Activated CD8-positive, alpha-beta memory T cell treated with anti-CD3 and anti-CD28 coated beads, Interleukin-2, amount 10 ng/mL, durations not matched to agents 7 days and 5 days (primary cell): ENCODE results near the gene ARSG. TPM values are rescaled to one million over a fixed set of nuclear protein-coding genes. Genes with fewer than 3 reads are reported as not detected.
A peak's percentile ranks its signal among the peaks of the same experiment; 100 is the strongest.

Experiments
- ATAC-seq: fragments of 150-1000 bp; cut with Tn5 transposase; one replicate; pipeline ENCODE4 v1.10.0; 2021; ENCODE audit warnings: moderate library complexity
- CTCF ChIA-PET: fragments of 350-600 bp; sonication (Branson Sonifier 250); formaldehyde crosslinking; loops from one replicate; lab custom pipeline; 2021; ENCODE audit warnings: antibody characterized with exemption; lab: Charles Lee
- DNase-seq: peaks from one replicate; pipeline ENCODE4 v3.0.0-alpha.2; 2020
- H3K27ac Mint-ChIP-seq: one replicate; pipeline ENCODE4 v1.8.0; 2021; ENCODE audit warnings: mild to moderate bottlenecking, mixed read lengths
- H3K27me3 Mint-ChIP-seq: one replicate; pipeline ENCODE4 v1.8.0; 2021; ENCODE audit warnings: mixed read lengths
- H3K36me3 Mint-ChIP-seq: one replicate; pipeline ENCODE4 v1.8.0; 2021; ENCODE audit warnings: mild to moderate bottlenecking, mixed read lengths
- H3K4me1 Mint-ChIP-seq: one replicate; pipeline ENCODE4 v1.8.0; 2021; ENCODE audit warnings: mixed read lengths
- H3K4me3 Mint-ChIP-seq: one replicate; pipeline ENCODE4 v1.8.0; 2021; ENCODE audit warnings: mild to moderate bottlenecking, moderate library complexity, mixed read lengths
- H3K9me3 Mint-ChIP-seq: one replicate; pipeline ENCODE4 v1.8.0; 2022; ENCODE audit warnings: low read depth, mixed read lengths
- microRNA-seq: library from miRNA; unstranded; fragments of <30 nt; microRNA quantifications from one replicate; pipeline ENCODE4 v1.2.0, GENCODE V29; 2022
- total RNA-seq, 2 experiments: library from RNA; stranded (reverse); gene quantifications; one replicate each; pipeline ENCODE4 v1.2.3, GENCODE V29; 2021

ARSG gene
- total RNA-seq, 2 experiments from 2014 or later: 12.5 to 24.6 TPM

DNA sequence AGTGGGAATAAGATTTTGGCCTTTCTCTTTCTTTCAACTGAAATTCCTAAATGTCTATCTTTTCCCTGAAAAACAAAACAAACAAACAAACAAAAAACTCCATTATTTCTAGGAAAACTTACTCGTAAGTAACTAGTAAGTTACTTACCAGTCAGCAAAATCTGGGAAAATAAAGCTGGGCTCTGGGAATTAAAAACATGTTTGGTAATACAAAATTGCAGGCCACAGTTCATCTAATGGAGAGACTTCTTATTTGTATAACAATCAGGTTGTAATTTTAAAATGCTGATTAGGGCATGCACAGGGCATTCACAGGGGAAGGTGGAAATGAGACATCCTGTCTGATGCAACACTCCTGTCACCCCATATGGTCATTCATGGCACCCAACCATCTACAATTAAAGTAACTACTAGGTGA lies 169.8 kb downstream of the ARSG start:
- DNase-seq: peak; percentile 67
- peak overlapping the region; percentile 68 for H3K4me3 Mint-ChIP-seq
- peaks cover 71% of the 10 kb centered on the region for H3K4me1 Mint-ChIP-seq
- H3K27me3 Mint-ChIP-seq: no peaks in the 10 kb centered on the region
- ATAC-seq: no peak
- no peaks in the 10 kb centered on the region for H3K9me3 Mint-ChIP-seq
- H3K27ac Mint-ChIP-seq: peak overlapping the region; percentile 94
- H3K36me3 Mint-ChIP-seq: peaks cover 2% of the 10 kb centered on the region
- CTCF ChIA-PET: interaction anchor here (0.9 to 17.7 kb wide), 13 partner anchors 10 to 279 kb away, joined by 3 to 260 read pairs (median 5); partner anchors contain the start of genes ARSG and SLC16A6

DNA sequence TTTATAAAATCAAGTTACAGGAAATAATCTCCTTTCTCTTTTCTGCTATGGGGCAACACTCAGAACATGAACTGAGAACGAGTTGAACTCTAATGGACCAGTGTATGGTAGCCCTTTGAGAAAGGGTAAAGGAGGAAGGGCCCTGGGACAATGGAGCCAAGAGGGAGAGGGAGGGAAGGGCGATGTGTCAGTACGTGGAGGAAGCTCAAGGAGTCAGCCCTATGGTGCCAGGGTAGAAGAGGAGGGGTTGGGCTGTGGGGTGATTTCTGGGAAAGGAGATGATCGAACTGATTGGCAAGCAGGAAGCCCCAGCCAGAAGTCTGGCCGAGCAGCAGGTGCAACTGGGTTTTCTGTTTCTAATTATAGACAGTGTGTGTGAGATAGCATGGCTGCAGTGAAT lies 170.3 kb downstream of the ARSG start:
- peaks cover 67% of the 10 kb centered on the region for H3K4me1 Mint-ChIP-seq
- DNase-seq: peak; percentile 81
- no peaks in the 10 kb centered on the region for H3K36me3 Mint-ChIP-seq
- H3K27ac Mint-ChIP-seq: peak overlapping the region; percentile 94
- peak overlapping the region; percentile 68 for H3K4me3 Mint-ChIP-seq
- peak; percentile 1 for ATAC-seq
- CTCF ChIA-PET: interaction anchor here (1.1 to 17.7 kb wide), 11 partner anchors 12 to 261 kb away, joined by 3 to 260 read pairs (median 4); partner anchors contain the start of genes ARSG and SLC16A6
- no peaks in the 10 kb centered on the region for H3K27me3 Mint-ChIP-seq
- H3K9me3 Mint-ChIP-seq: no peaks in the 10 kb centered on the region

DNA sequence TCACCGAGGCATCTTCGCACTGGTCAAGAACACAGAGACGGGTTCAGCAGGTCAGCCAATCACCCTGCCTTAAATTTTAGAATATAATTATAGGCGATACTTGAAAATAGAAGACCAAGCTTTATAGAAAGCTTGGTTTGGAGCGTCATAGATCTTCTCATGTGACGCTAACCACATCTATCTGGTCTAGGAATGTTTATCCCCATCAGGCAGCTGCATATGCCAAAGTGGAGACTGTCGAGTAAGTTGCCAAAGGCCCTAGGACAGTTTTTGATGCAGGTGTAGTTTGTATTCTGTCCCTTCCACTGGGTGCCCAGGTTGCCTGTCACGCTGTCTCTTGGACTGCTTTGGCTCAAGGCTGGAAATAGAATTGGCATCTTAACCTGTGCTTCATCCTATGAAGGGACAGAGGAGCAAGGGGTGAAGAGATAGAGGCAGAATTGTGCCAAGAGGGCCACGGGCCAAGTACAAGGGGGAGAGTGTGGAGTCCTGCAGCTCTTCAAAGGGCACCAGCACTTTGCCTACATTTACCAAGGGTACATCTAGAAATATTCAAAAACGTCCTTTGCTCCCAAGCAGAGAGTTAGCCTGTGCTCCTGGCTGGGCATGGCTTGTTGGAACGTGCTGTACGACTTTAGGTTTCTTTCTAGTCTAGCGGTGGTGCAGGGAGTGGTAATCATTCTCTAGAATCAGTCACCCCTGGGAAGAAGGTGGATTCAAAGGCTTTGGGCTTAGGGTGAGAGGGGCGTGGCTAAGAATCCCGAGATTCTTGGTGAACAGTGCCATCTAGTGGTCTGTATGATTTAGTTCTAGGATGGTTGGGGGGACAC lies 171.3 kb downstream of the ARSG start:
- Mint-ChIP-seq H3K27me3 (peaks cover 3% of the 10 kb centered on the region), H3K36me3 (no peaks in the 10 kb centered on the region), H3K4me1 (peaks cover 63% of the 10 kb centered on the region), H3K27ac (peak overlapping the region; percentile 94), H3K9me3 (no peaks in the 10 kb centered on the region), H3K4me3 (peak overlapping the region; percentile 23)
- CTCF ChIA-PET: interaction anchor here (0.6 to 17.7 kb wide), 17 partner anchors 22 to 427 kb away, joined by 3 to 260 read pairs (median 4); partner anchors contain the start of genes AMZ2, ARSG, KPNA2 and SLC16A6
- DNase-seq (peak; percentile 85), ATAC-seq (peak; percentile 62)

GRCh38 chr17:68463211-68464019 lies 172.1 kb downstream of the ARSG start:
- DNase-seq: no peak
- H3K4me1 Mint-ChIP-seq: peaks cover 55% of the 10 kb centered on the region

DNA sequence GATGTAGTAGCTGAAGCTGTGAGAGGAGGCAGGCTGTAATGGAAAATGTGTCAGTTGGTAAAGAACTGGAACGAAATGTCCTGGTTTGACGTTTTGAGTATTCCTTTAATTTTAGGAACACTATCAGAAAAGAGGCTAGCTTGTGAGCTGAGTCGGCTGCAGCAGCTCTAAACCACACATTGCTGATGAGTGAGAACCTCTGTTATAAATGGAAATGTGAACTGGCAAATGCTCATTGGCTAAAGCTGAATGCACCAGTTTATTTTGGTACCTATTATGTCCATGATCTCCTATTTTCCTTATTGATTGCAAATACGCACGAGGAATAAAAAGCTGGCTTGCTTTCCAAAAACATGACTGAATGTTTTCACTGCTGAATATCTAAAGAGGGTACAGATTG lies 177.0 kb downstream of the ARSG start:
- ATAC-seq (no peak), DNase-seq (no peak)
- H3K36me3 Mint-ChIP-seq: no peaks in the 10 kb centered on the region
- no peak overlapping the region for H3K4me3 Mint-ChIP-seq
- no peak overlapping the region for H3K27ac Mint-ChIP-seq
- CTCF ChIA-PET: interaction anchor here (1.1 to 17.7 kb wide), 6 partner anchors 8 to 206 kb away, joined by 3 to 260 read pairs (median 6); no protein-coding TSS in a partner anchor
- H3K27me3 Mint-ChIP-seq: peaks cover 29% of the 10 kb centered on the region
- H3K4me1 Mint-ChIP-seq: peaks cover 9% of the 10 kb centered on the region
- H3K9me3 Mint-ChIP-seq: no peaks in the 10 kb centered on the region

More at GRCh38 chr17:68463211-68464019, 172.1 kb downstream of the ARSG start:
- H3K36me3 Mint-ChIP-seq: no peaks in the 10 kb centered on the region
- H3K4me3 Mint-ChIP-seq: no peak overlapping the region
- no peaks in the 10 kb centered on the region for H3K9me3 Mint-ChIP-seq
- no peak for ATAC-seq
- peak overlapping the region; percentile 94 for H3K27ac Mint-ChIP-seq
- CTCF ChIA-PET: interaction anchor here (0.7 to 17.7 kb wide), 13 partner anchors 23 to 312 kb away, joined by 3 to 260 read pairs (median 4); partner anchors contain the start of genes ARSG, PRKAR1A and SLC16A6
- H3K27me3 Mint-ChIP-seq: peaks cover 11% of the 10 kb centered on the region

GRCh38 chr17:68468788-68469187 lies 177.5 kb downstream of the ARSG start:
- CTCF ChIA-PET: interaction anchor here (1.1 to 17.7 kb wide), 4 partner anchors 10 to 206 kb away, joined by 3 to 260 read pairs (median 10); no protein-coding TSS in a partner anchor
- peaks cover 9% of the 10 kb centered on the region for H3K4me1 Mint-ChIP-seq
- H3K27me3 Mint-ChIP-seq: peaks cover 32% of the 10 kb centered on the region
- no peak overlapping the region for H3K27ac Mint-ChIP-seq
- no peak overlapping the region for H3K4me3 Mint-ChIP-seq
- DNase-seq: no peak
- no peaks in the 10 kb centered on the region for H3K36me3 Mint-ChIP-seq
- H3K9me3 Mint-ChIP-seq: no peaks in the 10 kb centered on the region
- ATAC-seq: no peak

Small RNAs within 50 kb of the gene (microRNA-seq; reads per million reads assigned to microRNA genes)
- gene MIR635: not detected

Other genes starting within 250 kb of the ARSG start
- gene AMZ2, start 43.5 kb upstream of the ARSG start, total RNA-seq: 100 to 1,000 TPM; 106 to 107 TPM
- gene SLC16A6, start 368 bp upstream of the ARSG start, total RNA-seq: 10 to 100 TPM in 1 of 2 experiments, 1 to 10 TPM in 1; 6.0 to 10.7 TPM
- 10 to 100 TPM; 45.5 to 47.7 TPM for gene WIPI1, start 166.0 kb downstream of the ARSG start, total RNA-seq
- 100 to 1,000 TPM; 215 to 293 TPM for gene PRKAR1A, start 220.9 kb downstream of the ARSG start, total RNA-seq